ENCODE measurements around the gene CEP104.
"Not testable (repeated sequence)": the region's sequence is repeated elsewhere in the genome, so short reads cannot be mapped to it uniquely, and the experiment has no call there.

The CEP104 gene

DNA sequence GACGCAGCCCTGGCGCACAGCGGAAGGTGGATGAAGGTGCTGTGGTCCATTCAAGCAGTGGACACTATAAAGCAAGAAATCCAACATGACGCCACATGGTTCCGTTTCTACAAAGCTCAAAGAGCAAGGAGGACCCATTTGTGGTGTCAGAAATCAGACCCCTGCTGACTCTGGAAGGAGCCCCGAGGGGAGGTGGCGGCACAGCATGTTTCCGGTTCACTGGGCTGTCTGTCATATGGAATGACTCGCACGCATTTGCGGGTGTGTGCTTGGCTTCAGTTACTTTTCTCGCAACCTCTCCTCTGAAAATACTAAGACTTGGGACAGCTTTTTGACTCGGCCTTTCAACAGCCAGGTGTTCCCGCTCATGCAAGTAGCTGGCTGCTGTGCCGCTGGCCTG lies 31.7 kb downstream of the CEP104 start:
- no peak for DNase-seq (ENCODE audit: low read depth, low spot score)

DNA sequence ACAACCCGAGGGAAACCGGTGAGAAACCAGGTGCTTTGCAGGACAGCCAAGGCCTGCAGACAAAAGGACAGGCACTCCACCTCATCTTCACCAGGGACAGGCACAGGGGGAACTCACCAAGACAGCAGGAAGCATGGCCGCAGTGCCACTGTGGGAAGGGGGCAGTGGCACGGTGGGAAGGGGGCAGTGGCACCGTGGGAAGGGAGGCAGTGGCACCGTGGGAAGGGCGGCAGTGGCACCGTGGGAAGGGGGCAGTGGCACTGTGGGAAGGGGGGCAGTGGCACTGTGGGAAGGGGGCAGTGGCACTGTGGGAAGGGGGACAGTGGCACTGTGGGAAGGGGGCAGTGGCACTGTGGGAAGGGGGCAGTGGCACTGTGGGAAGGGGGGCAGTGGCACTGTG lies 32.4 kb downstream of the CEP104 start:
- DNase-seq (ENCODE audit: low read depth, low spot score) = no peak

DNA sequence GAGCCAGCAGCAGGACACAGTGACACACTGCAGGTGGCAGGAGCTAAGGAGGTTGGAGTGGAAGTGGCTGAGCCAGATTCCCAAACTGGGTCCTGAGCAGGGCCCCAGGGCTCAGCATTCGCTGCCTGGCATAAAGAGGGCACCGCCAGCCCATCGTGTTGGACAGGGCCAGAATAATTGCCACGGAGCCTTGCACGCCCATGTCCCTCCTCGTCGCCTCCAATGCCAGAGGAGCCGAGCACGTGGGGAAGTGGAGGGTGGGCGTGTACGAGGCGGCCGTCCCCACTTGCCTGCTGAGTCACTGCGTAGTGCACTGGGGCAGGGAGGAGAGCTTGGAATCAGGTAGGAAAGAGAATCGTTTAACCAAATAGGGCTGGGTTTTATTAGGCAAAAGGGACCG lies 34.6 kb downstream of the CEP104 start:
- DNase-seq (ENCODE audit: low read depth, low spot score) = no peak

DNA sequence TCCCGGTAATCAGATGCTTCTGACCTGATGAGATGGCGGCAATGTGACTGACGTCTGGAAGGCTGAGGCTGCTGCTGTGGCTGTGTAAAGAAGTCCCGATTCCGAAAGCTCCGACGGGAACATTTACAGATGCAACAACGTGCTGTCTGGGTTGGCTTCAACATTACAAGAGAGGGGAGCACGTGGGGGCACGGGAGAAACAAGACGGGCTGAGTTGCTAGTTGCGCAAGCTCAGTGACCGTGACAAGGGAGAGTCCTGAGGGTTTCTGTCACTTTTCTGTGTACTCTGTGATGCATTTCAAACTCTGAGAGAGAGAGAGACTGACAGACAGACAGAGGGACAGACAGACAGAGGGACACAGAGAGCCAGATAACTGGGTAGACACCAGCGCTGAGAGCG lies 35.1 kb downstream of the CEP104 start:
- DNase-seq (ENCODE audit: low read depth, low spot score) = no peak

DNA sequence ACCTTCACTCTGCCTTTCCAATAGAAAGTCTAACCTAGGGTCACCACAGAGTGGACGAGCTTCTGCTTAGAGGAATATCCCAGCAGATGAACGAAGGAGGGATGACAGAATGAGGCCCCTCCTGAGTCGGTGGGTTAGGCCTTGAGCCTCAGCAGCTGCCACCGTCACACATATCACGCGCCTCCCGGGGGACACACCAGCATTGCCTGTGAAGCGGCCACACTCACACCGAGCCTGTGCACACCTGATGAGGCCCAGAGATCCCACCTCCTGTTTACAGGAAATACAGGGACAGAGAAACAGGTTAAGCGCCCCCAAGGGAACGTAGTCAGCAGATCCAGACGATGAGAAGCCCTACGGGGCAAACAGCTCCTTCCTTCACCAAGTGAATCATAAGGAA lies 35.6 kb downstream of the CEP104 start:
- no peak for DNase-seq (ENCODE audit: low read depth, low spot score)

DNA sequence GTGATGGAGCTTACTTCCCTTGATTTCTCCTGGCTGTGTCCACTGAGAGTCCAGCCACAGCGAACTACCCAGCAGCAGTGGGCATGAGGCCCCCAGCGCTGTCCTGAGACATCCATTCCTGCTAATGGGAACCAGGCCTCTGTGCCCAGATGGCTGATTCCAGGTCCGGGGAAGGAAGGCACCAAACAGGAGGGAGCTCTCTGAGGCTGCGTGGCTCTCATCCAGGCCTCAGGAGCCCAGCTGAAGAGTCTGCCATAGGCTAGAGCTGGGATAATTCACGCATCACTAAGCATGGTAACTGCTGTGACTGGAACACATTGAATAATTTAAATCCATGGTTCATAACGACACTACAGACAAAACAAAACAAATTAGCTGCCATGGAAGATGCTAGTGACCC lies 36.0 kb downstream of the CEP104 start:
- no peak for DNase-seq (ENCODE audit: low read depth, low spot score)

DNA sequence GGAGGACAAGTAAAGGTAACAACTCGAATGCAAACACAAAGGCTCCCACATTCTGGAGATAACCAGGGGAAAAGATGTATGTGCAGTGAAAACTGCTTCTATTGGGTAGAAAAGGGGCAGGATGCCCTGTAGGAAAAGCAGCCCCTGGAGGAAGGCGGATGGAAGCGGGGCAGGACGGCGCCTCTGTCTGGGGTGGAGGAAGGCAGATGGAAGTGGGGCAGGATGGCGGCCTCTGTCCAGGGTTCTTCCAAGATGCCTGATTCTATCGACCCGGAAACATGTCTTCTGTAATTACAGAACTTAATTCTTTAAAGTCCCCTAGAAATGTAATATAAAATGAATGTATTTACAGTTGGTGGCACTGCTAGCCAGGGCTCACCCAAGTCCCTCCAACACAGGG lies 36.7 kb downstream of the CEP104 start:
- DNase-seq (ENCODE audit: low read depth, low spot score) = no peak

DNA sequence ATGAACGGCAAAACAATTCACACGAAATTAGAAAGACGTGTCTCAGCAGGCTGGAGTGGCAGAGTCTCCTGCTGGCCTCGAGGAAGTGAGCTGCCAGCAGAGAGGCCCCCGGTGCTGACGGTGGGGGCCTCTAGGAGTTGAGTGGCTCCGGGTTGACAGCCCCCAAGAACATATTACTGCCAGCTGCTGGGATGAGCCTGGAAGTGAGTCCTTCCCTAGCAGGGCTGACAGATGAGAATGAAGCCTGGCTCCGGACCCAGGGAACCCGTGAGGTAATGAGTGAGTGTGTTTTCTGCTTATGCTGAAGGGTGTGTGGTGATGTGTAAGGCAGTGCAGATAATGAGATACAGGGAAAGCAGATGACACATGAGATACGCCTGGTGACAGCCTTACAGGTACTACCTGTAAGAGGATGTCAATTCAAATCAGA lies 37.2 kb downstream of the CEP104 start:
- no peak for DNase-seq (ENCODE audit: low read depth, low spot score)

DNA sequence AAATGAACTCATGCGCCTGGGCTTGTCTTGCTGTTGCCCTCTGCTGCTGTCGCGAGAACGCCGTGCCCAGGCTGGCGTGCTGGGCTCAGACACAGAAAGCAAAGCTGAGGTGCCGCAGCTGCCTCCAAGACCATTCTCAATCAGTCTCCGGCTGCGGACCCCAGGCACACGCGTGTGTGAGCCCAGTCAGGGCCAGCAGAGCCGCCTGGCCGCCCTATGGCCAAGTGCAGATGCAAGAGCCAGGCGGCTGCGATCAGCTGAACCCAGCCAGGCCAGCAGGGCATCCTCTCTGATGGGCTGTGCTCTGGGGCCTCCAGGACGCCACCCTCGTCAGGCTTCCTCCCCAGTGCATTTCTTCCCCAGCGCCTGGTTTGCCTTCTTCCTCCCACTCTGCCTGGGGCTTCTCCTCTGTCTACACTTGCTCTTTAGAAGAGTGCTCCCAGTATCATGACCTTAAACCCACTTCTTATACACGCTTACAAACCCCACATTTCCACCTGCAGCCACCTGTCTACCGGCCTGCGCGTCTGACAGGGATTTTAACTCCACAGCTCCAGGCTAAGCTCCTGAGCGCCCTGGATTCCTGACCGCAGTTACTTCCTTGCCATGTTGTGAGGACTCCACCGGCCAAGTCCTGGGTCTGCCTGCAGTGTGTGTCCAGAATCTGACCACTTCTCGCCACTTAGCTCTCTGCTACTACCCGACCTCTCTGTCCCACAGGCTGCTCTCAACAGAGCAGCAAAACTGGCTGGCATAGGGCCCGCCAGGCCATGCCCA lies 39.0 kb downstream of the CEP104 start:
- DNase-seq (ENCODE audit: low read depth, low spot score) = no peak

DNA sequence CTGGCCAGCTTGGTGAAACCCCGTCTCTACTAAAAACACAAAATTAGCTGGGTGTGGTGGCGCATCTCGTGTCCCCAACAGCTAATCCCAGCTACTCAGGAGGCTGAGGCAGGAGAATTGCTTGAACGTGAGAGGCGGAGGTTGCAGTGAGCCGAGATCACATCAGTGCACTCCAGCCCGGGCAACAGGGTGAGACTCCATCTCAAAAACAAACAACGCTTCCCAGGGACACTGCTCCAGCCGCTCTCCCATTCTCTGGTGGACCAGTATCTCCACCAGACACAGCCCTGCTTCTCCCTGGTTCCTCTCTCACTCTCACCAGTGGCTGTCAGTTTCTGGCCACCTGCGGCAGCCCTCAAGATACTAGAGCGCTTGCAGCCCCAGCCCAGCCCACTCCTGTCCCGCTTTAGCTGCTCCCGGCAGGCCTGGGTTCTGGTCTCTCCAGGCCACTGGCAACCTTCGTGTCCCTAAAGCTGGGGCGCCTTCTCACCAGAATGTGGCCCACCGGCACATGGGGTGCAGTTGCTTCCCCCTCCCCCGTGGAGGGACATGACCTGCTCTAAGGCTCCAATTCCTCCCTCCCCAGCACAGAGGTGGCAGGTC lies 39.8 kb downstream of the CEP104 start:
- no peak for DNase-seq (ENCODE audit: low read depth, low spot score)

DNA sequence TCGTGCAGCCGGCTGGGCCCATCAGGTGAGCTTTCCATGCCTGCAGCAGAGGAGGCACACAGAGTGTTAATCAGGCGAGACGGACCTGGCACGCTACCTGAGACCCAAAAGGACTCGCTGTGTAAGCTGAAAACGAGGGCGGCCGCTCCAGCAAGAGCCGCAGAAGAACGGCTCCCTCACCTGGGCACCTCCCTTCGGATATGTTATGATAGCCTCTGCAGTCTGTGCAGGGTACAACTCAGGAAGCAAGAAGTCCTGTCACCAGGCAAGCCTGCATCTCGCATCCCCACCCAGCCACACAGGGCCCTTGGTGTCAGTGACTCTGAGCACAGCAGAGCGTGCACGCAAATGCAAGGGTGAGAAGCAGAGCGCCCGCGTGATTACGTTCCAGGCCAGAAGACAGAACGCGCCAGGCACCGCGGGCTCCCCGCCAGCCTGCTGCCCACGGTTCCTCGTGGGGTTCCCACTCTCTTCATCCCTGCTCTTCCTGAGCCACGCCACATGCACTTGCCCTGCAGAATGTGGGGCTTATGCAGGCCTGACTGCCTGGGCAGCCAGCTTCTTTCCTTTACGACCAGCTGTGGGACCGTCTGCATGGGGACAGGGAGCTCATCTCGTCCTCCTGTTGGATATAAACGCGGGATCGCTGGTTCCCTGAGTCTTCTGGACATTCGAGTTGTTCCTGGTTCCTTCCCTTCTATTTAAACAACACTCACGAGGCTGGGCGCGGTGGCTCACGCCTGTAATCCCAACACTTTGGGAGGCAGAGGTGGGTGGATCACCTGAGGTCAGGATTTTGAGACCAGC lies 40.5 kb downstream of the CEP104 start:
- DNase-seq (ENCODE audit: low read depth, low spot score) = no peak

DNA sequence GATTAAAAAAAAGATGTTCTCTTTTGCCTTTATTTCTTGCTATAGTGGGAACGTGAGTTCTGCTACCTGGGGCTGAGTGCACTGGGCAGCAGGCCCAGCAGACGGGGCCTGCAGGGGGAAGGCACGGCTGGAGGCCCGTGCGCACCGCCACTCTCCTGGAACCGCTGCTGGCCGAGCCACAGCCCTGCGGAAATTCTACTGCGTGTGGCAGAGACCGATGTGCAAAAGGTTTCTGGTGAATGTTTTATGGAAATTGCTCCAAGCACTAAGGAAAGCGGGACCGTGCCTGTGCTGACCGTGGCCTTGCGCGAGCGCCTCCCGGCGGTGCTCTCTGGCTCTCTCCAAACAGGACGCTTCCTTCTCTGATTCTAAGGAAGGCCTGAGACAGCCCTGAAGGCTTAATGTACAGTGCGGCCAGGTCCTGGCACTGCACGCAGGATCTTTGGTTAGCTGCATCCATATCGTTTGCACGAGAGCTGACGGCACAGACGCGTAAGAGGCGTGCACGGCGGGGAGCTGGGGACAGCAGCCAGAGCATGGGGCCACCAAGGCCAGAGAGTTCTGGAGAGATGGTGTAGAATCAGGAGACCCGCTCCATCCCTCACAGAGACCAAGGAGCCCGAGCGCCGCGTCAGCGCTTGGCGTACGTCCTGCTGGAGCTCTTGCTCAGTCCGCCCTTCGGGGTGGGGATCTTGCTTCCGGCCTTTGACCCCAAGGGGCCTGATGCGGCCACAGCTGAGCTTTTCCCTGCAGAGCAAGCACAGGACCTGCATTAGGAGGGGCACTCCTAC lies 42.0 kb downstream of the CEP104 start:
- no peak for DNase-seq (ENCODE audit: low read depth, low spot score)

DNA sequence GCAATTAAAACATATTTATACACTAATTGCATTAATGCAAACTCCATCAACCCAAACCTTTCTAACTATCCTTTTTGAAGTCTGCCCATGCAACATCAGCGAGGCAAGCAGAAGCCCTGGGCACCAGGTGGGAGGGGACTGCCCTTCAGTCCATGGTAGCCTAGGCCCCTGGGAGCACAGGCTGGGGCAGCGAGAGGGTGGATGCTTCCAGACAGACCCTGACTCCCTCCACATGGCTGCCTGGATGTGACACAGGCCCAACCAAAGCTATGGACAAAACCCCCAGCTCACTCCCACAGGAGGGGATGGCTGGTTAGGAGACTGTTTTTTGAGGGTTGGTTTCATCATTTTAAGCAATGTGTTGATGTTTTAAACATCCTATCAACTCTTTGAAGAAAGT lies 42.9 kb downstream of the CEP104 start:
- no peak for DNase-seq (ENCODE audit: low read depth, low spot score)

DNA sequence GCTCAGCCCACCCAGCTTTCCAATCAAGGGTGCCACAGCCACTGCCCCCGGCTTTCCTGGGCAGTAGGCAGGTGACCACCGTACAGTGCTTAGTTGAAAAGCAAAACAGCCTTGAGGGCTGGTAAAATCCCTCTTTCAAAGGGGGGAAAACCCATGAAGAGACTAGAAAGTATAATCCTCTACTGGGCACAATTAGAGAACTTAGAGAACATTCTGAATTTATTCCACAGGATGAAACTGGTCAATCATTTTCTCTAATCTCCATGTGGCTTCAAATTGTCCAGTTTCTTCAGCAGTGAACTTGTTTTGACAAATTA lies 45.5 kb downstream of the CEP104 start:
- no peak for DNase-seq (ENCODE audit: low read depth, low spot score)

DNA sequence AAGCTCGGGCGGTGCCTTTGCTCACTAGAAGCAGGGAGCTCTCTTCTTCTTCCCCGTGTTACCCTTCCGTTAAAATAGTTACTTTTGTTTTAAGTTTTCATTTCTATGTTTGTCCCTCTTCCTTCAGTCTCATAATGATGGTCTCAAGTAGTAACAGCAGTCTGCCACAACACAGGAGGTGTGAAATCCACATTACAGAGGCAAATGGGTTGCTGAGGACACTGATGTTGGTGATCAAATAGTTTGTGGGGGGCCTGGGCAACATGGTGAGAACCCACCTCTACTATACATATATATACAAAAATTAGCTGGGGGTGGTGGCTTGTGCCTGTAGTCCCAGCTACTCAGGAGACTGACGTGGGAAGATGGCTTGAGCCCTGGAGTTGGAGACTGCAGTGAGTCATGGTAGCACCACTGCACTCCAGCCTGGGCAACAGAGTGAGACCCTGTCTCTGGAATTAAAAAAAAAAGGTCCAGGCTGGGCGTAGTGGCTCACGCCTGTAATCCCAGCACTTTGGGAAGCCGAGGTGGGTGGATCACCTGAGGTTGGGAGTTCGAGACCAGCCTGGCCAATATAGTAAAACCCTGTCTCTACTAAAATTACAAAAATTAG lies 46.8 kb downstream of the CEP104 start:
- DNase-seq (ENCODE audit: low read depth, low spot score) = not testable (repeated sequence)

DNA sequence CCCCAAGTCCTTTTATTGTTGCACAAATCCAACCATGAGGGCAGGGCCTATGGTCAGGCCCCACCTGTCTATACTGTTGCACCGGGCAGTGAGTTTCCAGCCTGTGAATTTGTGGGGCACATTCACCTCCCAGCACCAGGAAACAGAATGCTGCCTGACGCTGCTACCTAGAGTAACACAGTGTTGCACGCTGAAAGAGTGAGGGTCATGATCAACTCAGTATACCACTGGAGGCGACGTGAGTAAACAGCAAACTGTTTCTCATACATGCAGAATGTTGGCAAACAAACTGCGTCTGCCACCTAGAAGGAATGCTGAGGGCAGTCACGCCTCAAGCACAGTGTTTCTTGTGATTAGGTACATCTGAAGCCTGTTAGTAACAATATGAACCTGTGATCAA lies 47.3 kb downstream of the CEP104 start:
- DNase-seq (ENCODE audit: low read depth, low spot score) = no peak

DNA sequence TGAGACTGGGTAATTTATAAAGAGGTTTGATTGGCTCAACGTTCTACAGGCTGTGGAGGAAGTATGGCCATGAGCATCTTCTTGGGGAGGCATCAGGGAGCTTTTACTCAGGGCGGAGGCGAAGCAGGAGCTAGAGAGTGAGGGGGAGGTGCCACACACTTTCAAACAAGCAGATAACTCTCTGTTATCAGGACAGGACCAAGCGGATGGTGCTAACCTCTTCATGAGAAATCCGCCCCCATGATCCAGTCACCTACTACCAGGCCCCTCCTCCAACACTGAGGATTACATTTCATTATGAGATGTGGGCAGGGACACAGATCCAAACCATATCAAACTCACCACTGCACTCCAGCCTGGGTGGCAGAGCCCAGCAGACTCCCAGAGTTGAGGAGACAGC lies 49.2 kb downstream of the CEP104 start:
- DNase-seq (ENCODE audit: low read depth, low spot score) = no peak

DNA sequence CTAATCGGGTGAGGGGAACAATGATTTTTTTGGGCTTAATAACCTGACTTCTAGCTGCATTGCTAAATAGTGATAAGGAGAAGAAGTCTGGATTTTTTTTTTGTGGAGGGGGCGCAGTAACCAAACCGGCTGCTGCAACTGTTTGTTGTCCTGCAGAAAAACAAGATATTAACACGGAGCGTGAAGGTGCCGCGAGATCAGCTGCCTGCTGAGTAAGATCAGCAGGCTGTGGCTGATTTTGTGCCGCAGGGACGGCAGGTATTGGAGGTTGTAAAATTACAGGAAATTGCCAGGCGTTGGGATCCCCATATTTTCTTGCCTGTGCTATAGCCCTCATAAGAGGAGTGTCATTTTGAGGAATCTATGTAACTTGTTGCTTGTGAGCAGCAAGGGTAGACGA lies 52.0 kb downstream of the CEP104 start:
- DNase-seq (ENCODE audit: low read depth, low spot score) = no peak

DNA sequence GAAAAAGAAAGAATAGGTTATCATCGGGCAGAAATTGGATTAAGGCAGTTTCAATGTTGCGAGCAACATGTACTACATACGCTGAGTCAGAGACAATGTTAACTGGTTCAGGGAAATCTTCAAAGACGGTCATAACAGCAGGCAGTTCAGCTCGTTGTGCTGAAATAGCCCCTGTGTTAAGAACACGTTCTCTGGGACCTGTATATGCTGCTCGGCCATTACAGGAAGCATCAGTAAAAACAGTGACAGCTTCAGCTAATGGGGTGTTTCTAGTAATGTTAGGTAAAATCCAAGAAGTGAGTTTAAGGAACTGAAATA lies 52.4 kb downstream of the CEP104 start:
- DNase-seq (ENCODE audit: low read depth, low spot score) = not testable (repeated sequence)

DNA sequence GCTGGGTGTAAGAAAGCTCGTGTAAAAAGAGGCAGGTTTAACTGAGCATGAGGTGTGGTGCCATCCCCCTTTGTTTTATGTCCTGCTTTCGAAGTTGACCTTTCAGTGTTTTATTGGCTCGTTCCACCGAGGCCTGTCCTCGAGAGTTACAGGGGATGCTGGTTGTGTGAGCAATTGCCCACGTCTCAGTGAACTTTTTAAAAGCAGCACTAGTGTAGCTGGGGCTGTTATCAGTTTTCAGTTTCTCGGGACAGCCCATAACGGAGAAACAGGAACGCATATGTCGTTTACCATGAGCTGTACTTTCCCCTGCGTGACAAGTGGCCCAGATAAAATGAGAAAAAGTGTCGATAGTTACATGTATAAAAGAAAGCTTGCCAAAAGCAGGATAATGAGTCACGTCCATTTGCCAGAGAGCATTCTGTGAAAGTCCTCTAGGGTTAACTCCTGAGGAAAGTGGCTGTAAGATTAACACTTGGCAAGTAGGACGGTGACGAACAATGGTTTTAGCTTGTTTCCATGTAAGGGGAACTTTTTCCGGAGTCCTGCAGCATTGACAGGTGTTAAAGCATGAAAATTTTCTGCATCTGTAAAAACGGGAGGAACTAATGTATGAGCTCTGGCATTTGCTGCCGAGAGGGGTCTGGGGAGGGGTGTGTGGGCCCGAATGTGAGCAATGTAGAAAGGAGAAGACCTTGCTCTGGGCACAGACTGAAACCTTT lies 52.9 kb downstream of the CEP104 start:
- no peak for DNase-seq (ENCODE audit: low read depth, low spot score)

DNA sequence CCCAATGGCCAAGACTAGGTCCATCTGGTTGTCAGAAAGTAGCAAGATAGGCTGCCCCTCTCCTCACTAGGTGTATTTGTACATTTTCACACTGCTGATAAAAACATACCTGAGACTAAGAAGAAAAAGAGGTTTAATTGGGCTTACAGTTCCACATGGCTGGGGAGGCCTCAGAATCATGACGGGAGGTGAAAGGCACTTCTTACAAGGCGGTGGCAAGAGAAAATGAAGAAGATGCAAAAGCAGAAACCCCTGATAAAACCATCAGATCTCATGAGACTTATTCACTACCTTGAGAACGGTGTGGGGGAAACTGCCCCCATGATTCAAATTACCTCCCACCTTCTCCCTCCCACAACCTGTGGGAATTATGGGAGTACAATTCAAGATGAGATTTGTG lies 56.2 kb downstream of the CEP104 start:
- DNase-seq (ENCODE audit: low read depth, low spot score) = not testable (repeated sequence)

Measured in smooth muscle cell of the brain vasculature (primary cell).